ENCODE data around the gene MMAB. TPM values are rescaled to one million over a fixed set of nuclear protein-coding genes. Genes with fewer than 3 reads are reported as not detected.

Gene MMAB
- total RNA-seq, 2 experiments from 2014 or later: 49.0 to 49.4 TPM

GRCh38 chr12:109548258-109548657, 25.0 kb downstream of the MMAB start:
- POLR2A ChIA-PET: no interaction called here
- CTCF ChIA-PET: no interaction called here

DNA sequence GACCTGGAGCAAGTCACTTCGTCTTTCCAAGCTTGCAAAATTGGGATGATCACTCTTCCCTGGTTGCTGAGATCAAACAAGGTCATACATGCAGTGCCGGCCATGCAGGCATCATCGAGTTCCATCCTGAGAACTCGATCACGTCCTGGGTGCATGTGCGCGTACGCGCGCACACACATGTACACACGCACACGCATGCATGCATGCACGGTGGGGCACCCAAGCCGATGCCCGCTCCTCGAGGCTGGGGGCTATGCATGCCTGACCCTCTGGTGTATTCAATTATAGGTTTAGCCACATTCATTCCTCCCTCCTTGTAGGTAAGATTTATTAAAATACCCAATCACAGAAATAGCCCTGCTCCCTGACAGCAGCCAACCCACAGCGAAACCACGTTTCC, 26.0 kb downstream of the MMAB start:
- POLR2A ChIA-PET: no interaction called here
- CTCF ChIA-PET: no interaction called here

GRCh38 chr12:109545826-109546225, 27.5 kb downstream of the MMAB start:
- CTCF ChIA-PET: no interaction called here
- POLR2A ChIA-PET: no interaction called here

- CTCF ChIA-PET: no interaction called here
- POLR2A ChIA-PET: no interaction called here
Observed at GRCh38 chr12:109544955-109545531, 28.3 kb downstream of the MMAB start.

- ChIA-PET CTCF (no interaction called here), POLR2A (no interaction called here)
Observed at GRCh38 chr12:109542876-109543275, 30.4 kb downstream of the MMAB start.

DNA sequence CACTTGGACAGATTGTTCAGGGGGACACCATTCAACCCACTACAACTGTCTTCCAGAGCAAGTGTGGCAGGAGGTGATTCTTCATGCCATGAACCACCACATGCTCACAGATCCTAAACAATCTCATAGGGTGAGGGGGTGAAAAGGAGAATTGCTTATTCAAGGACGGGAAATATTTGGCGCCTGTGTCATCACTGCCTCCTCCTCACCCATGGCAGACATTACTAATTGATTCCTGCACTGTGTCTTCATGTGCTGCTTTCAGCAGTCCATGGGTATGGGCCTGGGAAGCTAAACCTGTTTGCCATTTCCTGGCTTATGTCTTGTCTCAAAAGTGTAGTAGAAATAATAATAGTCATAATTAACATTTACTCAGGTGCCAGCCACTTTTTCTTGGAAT, 31.3 kb downstream of the MMAB start:
- ChIA-PET POLR2A (no interaction called here), CTCF (no interaction called here)

DNA sequence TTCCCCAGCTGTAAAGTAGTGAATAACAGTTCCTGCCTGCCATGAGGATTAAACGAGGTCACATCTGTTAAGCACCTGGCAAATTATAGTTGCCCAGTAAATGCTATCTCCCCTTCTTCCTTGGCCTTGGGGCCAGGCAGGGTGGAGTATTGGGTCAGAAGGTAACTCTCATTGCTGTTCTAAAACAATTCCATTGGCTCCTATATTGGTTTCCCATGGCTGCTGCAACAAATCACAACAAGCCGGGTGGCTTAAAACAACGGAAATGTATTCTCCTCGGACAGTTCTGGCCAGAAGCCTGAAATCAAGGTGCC, 31.9 kb downstream of the MMAB start:
- ChIA-PET POLR2A (no interaction called here), CTCF (no interaction called here)

DNA sequence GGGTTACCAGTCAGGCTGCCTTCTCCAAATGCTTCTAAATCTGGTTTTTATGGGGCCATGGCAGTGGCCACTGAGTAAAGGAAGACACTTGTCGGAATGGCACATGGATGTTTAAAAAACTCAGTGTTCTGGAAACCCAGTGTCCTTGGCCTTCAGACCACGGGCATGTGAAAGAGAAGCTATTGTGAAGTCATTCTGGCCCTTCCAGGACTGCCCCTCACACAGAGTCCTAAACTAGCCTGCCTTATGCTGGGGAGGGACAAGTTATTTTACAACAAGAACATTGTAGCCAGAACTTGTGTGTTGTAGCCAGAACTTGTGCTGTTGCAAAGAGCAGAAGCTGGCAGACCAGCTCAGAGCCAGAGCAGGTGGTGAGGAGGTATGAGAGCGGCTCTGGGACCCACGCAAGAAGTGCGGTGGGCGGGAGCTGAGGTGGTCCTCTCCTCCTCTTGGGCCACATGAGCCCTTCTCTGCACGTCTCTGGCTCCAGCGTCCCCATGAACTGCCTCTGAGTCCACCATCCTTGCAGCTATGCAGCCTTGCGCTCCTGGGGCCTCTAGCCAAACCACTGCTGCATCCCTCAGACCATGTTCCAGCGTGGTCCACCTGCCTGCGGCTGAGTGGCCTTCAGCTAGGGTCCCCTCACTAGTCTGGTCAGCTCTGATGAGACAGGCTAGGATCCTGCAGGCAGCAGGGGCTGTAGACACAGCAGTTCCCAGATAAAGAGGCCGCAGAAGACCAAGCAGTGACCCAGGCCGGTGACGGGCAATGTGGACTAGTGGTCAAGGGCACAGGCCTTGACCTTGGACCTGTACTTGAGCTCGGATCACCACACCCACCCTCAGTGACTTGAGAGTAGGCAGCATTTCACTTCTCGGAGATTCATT, 32.5 kb downstream of the MMAB start:
- ChIA-PET POLR2A (no interaction called here), CTCF (no interaction called here)

DNA sequence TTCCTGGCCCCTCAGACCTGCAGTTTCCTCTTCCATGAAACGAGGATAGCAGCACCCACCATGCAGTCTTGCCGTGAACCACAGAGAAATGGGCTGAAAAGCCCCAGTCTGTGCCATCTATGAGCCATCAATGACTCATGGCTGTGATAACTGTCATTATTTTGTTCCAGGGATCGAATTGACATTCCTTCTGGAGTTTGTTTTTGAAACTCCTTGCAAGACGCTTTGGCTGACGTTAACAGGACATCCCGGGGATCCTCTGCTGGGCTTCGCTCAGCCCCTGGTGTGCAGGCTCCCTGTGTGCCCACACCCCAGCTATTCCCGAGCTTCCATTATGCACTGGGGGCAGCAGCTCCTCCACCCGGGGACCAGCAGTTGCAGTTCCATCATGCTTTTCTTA, 33.8 kb downstream of the MMAB start:
- POLR2A ChIA-PET: no interaction called here
- CTCF ChIA-PET: interaction anchor here (0.6 kb wide), 1 partner anchor 343 kb away, joined by 3 read pairs; no protein-coding TSS in a partner anchor

DNA sequence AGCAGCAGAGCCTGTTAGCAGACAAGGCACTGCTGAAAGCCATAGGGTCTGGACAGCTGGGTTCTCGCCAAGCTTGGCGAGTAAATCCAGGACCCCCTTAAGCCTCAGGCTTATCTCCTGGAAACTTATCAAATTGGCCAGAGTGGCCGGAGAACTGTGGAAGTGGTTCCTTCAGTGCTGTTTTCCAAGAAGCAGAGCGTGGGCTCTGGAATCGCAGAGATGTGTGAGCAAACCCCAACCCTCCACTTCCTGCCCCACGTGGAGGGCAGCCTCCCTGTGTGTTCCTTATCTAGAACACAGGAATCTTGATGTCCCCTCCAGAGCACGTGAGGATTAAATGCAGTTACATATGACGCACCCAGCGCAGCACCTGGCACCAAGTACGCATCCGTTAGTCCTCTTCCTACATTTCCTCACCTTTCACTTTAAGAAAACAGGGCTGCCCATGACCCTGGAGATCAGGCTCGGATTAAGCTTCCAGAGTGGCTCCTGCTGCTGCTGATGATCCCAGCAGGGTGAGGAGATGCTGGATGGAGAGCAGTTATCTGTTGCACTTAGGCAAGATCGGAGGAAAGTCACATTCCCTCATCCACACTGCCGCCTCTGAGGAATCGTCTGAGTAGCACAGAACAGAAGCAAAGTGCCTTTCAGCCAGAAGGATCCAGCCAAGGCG, 35.0 kb downstream of the MMAB start:
- ChIA-PET CTCF (no interaction called here), POLR2A (no interaction called here)

DNA sequence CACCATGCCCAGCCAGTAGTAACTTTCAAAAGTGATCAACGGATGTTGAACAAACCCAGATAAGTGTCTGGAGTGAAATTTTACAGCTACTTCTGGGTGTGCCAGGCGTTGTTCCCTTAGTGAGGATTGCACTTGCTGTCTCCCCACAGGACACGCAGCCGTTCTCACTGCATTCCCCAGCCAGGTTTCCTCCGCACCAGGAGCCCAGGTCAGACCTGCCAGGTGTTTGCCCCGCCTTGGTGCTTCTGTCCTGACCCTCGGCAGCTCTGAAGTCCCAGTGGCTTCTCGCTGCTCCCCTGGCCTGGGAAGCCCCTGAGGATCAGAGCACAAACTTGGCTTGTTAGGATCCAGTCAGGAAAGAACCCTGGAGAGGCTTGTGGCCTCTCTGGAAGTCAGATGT, 36.2 kb downstream of the MMAB start:
- CTCF ChIA-PET: no interaction called here

GRCh38 chr12:109535863-109536250, 37.4 kb downstream of the MMAB start:
- CTCF ChIA-PET: no interaction called here
- POLR2A ChIA-PET: no interaction called here

More for the DNA sequence above, 36.2 kb downstream of the MMAB start:
- POLR2A ChIA-PET: no interaction called here

DNA sequence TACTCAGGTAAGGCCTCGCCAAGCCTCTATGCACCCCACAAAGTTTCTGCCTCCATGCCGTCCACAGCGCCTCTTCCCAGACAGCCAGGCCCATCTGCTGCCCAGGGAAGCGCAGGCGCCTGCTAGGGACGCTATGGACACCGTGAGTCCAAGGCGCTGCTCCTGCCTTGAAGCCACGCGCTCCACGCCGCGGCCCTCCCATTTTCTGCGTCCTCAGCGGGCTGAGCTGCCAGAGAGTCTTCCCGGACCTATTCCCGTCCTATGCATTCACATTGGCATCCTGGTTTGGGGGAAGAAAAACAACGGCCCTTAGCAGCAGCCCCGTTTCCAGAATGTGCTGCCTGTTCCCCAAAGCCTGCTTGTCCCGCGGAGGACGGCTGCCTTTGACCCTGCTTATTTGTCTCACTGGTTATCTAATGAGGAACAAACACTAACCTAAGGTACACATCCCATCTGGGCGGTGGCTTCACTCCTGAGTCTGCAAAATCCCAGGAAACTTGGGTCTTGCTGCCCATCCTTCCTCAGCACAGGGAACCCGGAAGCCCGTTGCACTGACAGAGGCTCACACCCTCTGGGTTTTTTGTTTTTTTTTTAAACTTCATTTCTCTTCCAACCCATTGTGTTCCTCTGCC, 38.0 kb downstream of the MMAB start:
- ChIA-PET CTCF (no interaction called here), POLR2A (no interaction called here)

DNA sequence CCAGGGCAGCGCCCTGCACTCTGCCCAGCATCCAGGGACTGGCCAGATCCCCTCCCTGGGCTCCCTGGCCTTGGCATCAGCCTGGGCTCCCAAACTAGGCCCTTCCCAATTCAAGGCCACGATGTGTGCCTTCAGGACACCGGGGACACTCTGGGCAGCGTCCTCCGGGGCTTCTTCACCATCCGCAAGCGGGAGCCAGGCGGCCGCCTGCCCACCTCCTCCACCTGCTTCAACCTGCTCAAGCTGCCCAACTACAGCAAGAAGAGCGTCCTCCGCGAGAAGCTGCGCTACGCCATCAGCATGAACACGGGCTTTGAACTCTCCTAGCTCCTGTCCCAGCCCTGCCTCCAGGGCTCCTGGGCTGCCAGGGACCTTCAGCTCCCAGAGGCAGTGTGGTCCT, 38.8 kb downstream of the MMAB start:
- CTCF ChIA-PET: no interaction called here
- POLR2A ChIA-PET: no interaction called here

GRCh38 chr12:109533487-109533740, 39.9 kb downstream of the MMAB start:
- ChIA-PET POLR2A (no interaction called here), CTCF (interaction anchor here (0.6 kb wide), 1 partner anchor 269 kb away, joined by 3 read pairs; no protein-coding TSS in a partner anchor)

- ChIA-PET CTCF (interaction anchor here (0.6 kb wide), 1 partner anchor 269 kb away, joined by 3 read pairs; no protein-coding TSS in a partner anchor), POLR2A (no interaction called here)
Observed at GRCh38 chr12:109532721-109533486, 40.4 kb downstream of the MMAB start.

GRCh38 chr12:109531411-109531810, 41.9 kb downstream of the MMAB start:
- ChIA-PET CTCF (no interaction called here), POLR2A (no interaction called here)

DNA sequence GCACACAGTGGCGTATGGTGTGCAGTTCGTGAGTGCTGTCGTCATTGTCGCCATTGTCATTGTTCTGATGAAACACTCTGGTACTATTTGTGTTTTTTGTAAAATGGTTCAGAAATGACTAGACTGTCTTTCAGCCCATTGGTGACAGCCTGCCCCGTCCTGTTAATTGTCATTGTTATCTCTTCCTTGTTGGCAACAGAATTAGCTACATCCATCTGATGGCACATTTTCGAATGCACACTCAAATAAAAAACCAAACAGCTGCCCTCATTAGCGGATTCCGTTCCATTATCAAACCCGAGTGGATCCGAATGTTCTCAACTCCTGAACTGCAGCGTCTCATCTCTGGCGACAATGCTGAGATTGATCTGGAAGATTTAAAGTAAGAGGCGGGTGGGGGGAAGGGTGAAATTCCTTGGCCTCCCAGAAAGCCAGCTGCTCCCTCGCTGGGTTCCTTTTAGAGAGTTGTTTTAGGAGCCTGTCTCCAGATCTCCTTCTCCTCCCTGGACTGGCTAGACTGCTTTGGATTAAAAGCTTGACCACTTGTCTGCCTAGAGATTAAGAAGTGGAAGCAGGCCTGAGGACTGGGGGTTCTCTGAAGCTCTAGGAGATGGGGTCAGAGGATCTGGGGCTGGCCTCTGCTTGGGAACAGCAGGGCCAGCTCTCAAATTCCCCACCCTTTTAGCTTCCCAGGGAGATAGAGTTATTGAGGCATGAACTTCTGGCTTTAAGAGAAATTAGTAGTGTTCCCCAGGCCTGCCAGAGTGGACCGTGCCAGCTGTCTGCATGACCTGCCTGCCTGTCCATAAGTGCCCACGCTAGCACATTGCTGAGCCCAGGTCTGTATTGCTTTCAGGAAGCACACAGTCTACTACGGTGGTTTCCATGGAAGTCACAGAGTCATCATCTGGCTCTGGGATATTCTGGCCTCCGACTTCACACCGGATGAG, 43.3 kb downstream of the MMAB start:
- POLR2A ChIA-PET: no interaction called here
- CTCF ChIA-PET: no interaction called here

DNA sequence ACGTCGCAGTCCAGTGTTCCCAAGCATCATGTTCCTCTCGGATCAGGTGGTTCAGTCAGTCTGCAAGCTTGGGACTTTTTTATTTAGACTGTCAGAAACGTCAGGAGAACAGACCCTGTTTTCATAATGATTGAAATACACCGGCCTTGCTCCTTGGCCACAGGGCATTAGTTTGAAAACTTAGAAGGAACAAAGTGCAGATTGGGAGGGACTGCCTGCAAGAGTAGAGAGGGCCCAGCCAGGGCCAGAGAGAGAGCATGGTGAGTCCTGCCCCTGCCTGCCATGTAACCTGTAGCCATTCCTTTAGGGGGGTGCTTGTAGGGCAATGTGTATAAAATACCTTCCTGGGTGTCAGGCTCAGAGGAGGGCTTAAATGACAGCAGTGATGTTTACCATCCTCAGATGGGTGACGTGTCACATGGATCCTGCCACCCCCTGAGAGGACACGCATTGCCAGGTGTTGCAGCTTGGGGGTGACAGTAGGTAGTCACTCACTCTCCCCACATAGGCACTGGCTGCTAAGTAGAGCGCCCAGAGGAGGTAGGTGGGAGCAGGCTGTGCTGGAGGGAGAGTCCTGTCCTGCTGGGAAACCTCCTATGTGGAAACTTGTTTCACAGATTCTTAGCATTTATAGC, 45.7 kb downstream of the MMAB start:
- CTCF ChIA-PET: interaction anchor here (1.0 kb wide), 1 partner anchor 27 kb away, joined by 3 read pairs; no protein-coding TSS in a partner anchor
- POLR2A ChIA-PET: no interaction called here

Data from activated CD8-positive, alpha-beta memory T cell treated with anti-CD3 and anti-CD28 coated beads for 36 hours (primary cell).